Activated CD8-positive, alpha-beta memory T cell treated with anti-CD3 and anti-CD28 coated beads for 4 hours (primary cell): ENCODE results near the gene KRTAP26-1.

Experiments used
- DNase-seq, 2 donors: peaks; one replicate each; pipeline ENCODE4 v3.0.0-alpha.2; 2020; ENCODE audit warnings: low read depth in 2 of 2

Gene KRTAP26-1

DNA sequence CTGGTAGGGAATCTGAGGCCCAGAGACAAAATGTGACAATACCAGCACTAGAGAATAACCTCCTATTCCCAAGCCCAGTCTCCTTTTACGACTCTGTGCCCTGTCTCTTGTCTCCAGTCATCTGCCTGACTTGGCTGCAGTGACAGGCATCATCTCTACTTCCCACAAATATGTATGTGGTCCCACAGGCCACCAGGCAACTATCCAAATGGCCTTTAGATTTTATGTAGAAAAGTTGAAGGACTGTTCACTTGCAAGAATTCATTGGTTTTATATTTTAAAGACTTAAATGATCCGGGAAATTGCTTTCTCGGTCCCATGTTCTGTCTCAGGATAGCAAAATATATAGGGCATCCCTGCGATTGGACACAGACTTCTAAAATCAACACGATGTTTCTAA lies 49.0 kb downstream of the KRTAP26-1 start:
- no peak for DNase-seq

DNA sequence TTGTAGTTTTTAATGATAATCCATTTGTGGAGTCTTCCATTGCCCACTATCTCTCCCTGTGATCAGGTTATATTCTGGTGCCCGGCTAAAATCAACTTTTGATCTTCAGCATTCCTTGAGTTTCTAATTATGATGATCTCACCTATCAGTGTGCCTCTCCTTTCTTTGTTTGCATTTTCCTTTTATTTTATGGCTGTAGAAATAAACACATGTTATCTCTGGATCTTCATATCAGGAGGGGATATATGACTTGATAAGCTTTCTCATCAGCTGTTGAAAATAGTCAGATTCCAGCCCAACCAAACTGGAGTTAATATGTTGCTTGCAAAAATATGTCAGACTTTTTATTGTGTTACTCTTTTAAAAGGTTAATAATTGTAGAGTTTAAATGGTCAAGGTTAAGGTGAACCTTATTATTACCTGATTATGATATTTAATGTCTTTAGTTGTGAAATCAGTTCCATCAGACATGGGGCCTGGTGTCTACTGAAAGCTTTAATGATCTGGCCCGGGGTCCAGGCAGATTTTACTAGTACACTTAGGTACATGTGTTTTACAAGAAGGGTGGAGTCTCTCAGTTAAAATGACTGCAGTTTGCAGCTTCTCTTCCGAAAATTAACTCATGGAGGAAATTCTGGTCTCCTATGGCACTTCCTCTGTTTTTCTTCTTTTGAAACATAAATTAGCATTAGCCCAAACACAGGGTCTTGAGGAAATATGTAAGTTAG lies 50.1 kb downstream of the KRTAP26-1 start:
- no peak for DNase-seq
